G401.6 (cell line): ENCODE results near the gene RPUSD2.
A peak's percentile ranks its signal among the peaks of the same experiment; 100 is the strongest.

Experiments
- FAIRE-seq: peaks from 2 replicates; lab custom pipeline; 2012; peaks lifted over from hg19 to GRCh38; lab: Jason Lieb, UNC

Gene RPUSD2

GRCh38 chr15:40569129-40569953 lies at the start of gene RPUSD2:
RPUSD2 (plus strand) TSS chr15:40569299; CDS start chr15:40569338, 39 bp downstream.
- FAIRE-seq = peak; percentile 86

- no peak for FAIRE-seq
These were observed 45.5 kb upstream of the RPUSD2 start for GRCh38 chr15:40523611-40524010.

- no peak for FAIRE-seq
These were observed 43.2 kb upstream of the RPUSD2 start for GRCh38 chr15:40525855-40526254.

GRCh38 chr15:40528801-40529200 lies 40.3 kb upstream of the RPUSD2 start:
- no peak for FAIRE-seq

GRCh38 chr15:40533763-40534364 lies 35.2 kb upstream of the RPUSD2 start:
- no peak for FAIRE-seq

- FAIRE-seq = no peak
These were observed 34.7 kb upstream of the RPUSD2 start for GRCh38 chr15:40534371-40534770.

GRCh38 chr15:40536501-40536900 lies 32.6 kb upstream of the RPUSD2 start:
- FAIRE-seq = no peak

- no peak for FAIRE-seq
These were observed 30.1 kb upstream of the RPUSD2 start for GRCh38 chr15:40538976-40539375.

- no peak for FAIRE-seq
These were observed 26.0 kb upstream of the RPUSD2 start for GRCh38 chr15:40543082-40543481.

GRCh38 chr15:40543631-40544294 lies 25.3 kb upstream of the RPUSD2 start:
- FAIRE-seq = no peak

- FAIRE-seq = no peak
These were observed 23.6 kb upstream of the RPUSD2 start for GRCh38 chr15:40545457-40545856.

GRCh38 chr15:40548610-40549009 lies 20.5 kb upstream of the RPUSD2 start:
- no peak for FAIRE-seq

- FAIRE-seq = no peak
These were observed 19.2 kb upstream of the RPUSD2 start for GRCh38 chr15:40549894-40550293.

GRCh38 chr15:40550341-40551037 lies 18.6 kb upstream of the RPUSD2 start:
- no peak for FAIRE-seq

- FAIRE-seq = no peak
These were observed 15.0 kb upstream of the RPUSD2 start for GRCh38 chr15:40554161-40554525.

- no peak for FAIRE-seq
These were observed 13.2 kb upstream of the RPUSD2 start for GRCh38 chr15:40555876-40556275.

GRCh38 chr15:40558952-40559742 lies 10.0 kb upstream of the RPUSD2 start:
- no peak for FAIRE-seq

- no peak for FAIRE-seq
These were observed 6.4 kb upstream of the RPUSD2 start for GRCh38 chr15:40562691-40563090.

GRCh38 chr15:40563426-40563825 lies 5.7 kb upstream of the RPUSD2 start:
- no peak for FAIRE-seq

GRCh38 chr15:40564591-40565332 lies 4.3 kb upstream of the RPUSD2 start, which contains the start of gene CCDC32:
CCDC32 (minus strand) TSS chr15:40565042; CDS start chr15:40563015, 2,027 bp downstream.
- FAIRE-seq = peak; percentile 98
